Measurements from ENCODE around the gene CALCR. TPM values are rescaled to one million over a fixed set of nuclear protein-coding genes. Genes with fewer than 3 reads are reported as not detected.
"Not testable (repeated sequence)": the region's sequence is repeated elsewhere in the genome, so short reads cannot be mapped to it uniquely, and the experiment has no call there.

CALCR gene
- total and polyA plus RNA-seq, 7 experiments from 2014 or later: not detected

- DNase-seq (no peak), ATAC-seq (no peak)
- Mint-ChIP-seq H3K9me3 (peaks cover 0 to 8% (median 0%) of the 10 kb centered on the region in 11 donors), H3K27me3 (no peaks in the 10 kb centered on the region), H3K4me3 (no peak overlapping the region), H3K4me1 (no peaks in the 10 kb centered on the region), H3K27ac (no peak overlapping the region), H3K36me3 (no peaks in the 10 kb centered on the region)
- intact Hi-C loops (cut with micrococcal nuclease): no loop called here
- H3K27ac ChIP-seq (ENCODE audit: low read depth, low read length): no peak overlapping the region
- CTCF ChIA-PET: no interaction called here
- H3K27me3 ChIP-seq (ENCODE audit: control insufficient read depth in 2 of 2, insufficient read depth in 2 of 2, low read length in 2 of 2): no peaks in the 10 kb centered on the region
- H3K9me3 ChIP-seq (ENCODE audit: control insufficient read depth in 2 of 3, low read length in 3 of 3): no peaks in the 10 kb centered on the region
- POLR2A ChIA-PET: no interaction called here
- H3K4me1 ChIP-seq (ENCODE audit: control insufficient read depth in 2 of 2, insufficient read depth in 2 of 2, low read length in 2 of 2): no peaks in the 10 kb centered on the region
- no peaks in the 10 kb centered on the region for H3K36me3 ChIP-seq (ENCODE audit: control insufficient read depth in 2 of 3, insufficient read depth in 3 of 3, low read length in 3 of 3)
- H3K4me3 ChIP-seq (ENCODE audit: low read length): no peak overlapping the region
Observed at GRCh38 chr7:93503088-93503487, 71.4 kb downstream of the CALCR start.

GRCh38 chr7:93491860-93492259 lies 82.7 kb downstream of the CALCR start:
- H3K27me3 ChIP-seq (ENCODE audit: control insufficient read depth in 2 of 2, insufficient read depth in 2 of 2, low read length in 2 of 2); H3K27ac ChIP-seq (ENCODE audit: low read depth, low read length); intact Hi-C loops (cut with micrococcal nuclease); H3K4me1 Mint-ChIP-seq; H3K36me3 ChIP-seq (ENCODE audit: control insufficient read depth in 2 of 3, insufficient read depth in 3 of 3, low read length in 3 of 3); H3K4me1 ChIP-seq (ENCODE audit: control insufficient read depth in 2 of 2, insufficient read depth in 2 of 2, low read length in 2 of 2); H3K36me3 Mint-ChIP-seq; H3K27me3 Mint-ChIP-seq; ATAC-seq; H3K4me3 Mint-ChIP-seq; H3K9me3 ChIP-seq (ENCODE audit: control insufficient read depth in 2 of 3, low read length in 3 of 3); CTCF ChIA-PET; H3K4me3 ChIP-seq (ENCODE audit: low read length); POLR2A ChIA-PET; H3K27ac Mint-ChIP-seq; DNase-seq: not testable (repeated sequence)
- peaks cover 0 to 27% (median 7%) of the 10 kb centered on the region in 11 donors for H3K9me3 Mint-ChIP-seq

DNA sequence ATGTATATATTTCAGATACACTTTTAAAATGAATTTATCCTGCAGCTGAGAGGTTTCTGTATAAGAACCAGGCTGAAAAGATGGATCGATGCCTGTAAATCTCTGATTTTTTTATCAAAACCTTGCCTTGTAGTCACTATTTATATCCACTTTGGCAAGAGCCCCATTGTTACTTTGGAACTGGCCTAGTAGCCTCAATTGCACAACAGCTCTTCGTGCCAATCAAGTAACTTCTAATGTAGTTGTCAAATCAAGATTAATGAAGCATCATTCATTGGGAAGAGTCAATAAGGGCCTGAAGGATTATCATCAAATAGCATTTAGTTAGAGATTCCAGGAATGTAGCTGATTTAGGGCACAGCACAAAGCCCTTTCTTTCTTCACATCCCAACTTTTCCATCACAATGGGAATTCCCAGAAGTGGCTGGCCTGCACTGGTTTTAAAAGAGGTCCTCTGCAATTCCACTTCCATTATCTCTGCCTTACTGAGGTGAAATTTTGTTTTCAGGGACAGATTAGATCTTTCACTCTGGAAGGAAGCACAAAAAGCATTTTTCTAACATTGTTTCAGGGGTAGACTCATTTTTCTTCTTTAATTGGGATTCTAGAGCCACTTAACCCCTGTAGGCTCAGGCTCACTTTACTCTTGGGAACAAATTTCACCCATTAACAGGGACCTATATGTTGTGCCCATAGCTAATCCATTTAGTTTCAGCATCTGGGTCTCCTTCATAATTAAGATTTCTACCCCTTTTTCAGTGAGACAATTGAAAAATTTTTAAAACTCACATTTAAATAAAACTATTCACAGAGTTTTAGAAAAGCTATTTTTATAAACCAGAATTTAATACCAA lies 97.8 kb downstream of the CALCR start:
- Mint-ChIP-seq H3K4me3 (no peak overlapping the region), H3K27me3 (peaks cover 0 to 9% (median 0%) of the 10 kb centered on the region in 5 donors), H3K27ac (no peak overlapping the region), H3K4me1 (no peaks in the 10 kb centered on the region), H3K36me3 (no peaks in the 10 kb centered on the region), H3K9me3 (no peaks in the 10 kb centered on the region)
- ATAC-seq: no peak
- intact Hi-C loops (cut with micrococcal nuclease): no loop called here
- Histone ChIP-seq H3K36me3 (ENCODE audit: control insufficient read depth in 2 of 3, insufficient read depth in 3 of 3, low read length in 3 of 3) (no peaks in the 10 kb centered on the region), H3K9me3 (ENCODE audit: control insufficient read depth in 2 of 3, low read length in 3 of 3) (no peaks in the 10 kb centered on the region), H3K27me3 (ENCODE audit: control insufficient read depth in 2 of 2, insufficient read depth in 2 of 2, low read length in 2 of 2) (no peaks in the 10 kb centered on the region), H3K4me3 (ENCODE audit: low read length) (no peak overlapping the region), H3K4me1 (ENCODE audit: control insufficient read depth in 2 of 2, insufficient read depth in 2 of 2, low read length in 2 of 2) (no peaks in the 10 kb centered on the region), H3K27ac (ENCODE audit: low read depth, low read length) (no peak overlapping the region)
- POLR2A ChIA-PET: no interaction called here
- DNase-seq: no peak
- CTCF ChIA-PET: interaction anchor here (0.5 kb wide), 1 partner anchor 1944 kb away, joined by 6 read pairs; no protein-coding TSS in a partner anchor

DNA sequence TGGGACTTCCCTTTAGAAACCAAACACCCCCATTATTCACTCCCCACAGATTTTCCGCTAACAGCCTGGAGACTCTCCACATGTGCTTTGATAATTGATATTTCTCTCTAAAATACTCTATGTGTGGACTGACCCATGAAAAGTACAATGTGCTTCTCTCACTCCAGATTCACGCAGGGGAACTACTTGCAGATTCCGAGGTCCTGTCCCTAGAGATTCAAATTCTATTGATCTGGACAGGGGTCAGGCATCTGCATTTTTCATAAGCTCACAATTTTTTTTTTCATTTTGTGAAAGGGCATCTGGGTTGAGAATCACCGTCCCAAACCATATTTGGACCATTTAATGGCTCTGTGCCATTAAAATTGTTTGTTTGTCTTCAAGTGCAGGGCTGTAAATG lies 98.7 kb downstream of the CALCR start:
- intact Hi-C loops (cut with micrococcal nuclease): no loop called here

GRCh38 chr7:93471456-93471855 lies 103.1 kb downstream of the CALCR start:
- POLR2A ChIA-PET: no interaction called here
- intact Hi-C loops (cut with micrococcal nuclease): no loop called here
- H3K27me3 Mint-ChIP-seq: peaks cover 0 to 7% (median 5%) of the 10 kb centered on the region in 5 donors

More for the DNA sequence above, 98.7 kb downstream of the CALCR start:
- CTCF ChIA-PET: interaction anchor here (0.5 kb wide), 1 partner anchor 1945 kb away, joined by 6 read pairs; no protein-coding TSS in a partner anchor
- ATAC-seq (no peak), DNase-seq (no peak)
- Histone ChIP-seq H3K27me3 (ENCODE audit: control insufficient read depth in 2 of 2, insufficient read depth in 2 of 2, low read length in 2 of 2) (no peaks in the 10 kb centered on the region), H3K9me3 (ENCODE audit: control insufficient read depth in 2 of 3, low read length in 3 of 3) (no peaks in the 10 kb centered on the region), H3K27ac (ENCODE audit: low read depth, low read length) (no peak overlapping the region), H3K4me3 (ENCODE audit: low read length) (no peak overlapping the region), H3K36me3 (ENCODE audit: control insufficient read depth in 2 of 3, insufficient read depth in 3 of 3, low read length in 3 of 3) (no peaks in the 10 kb centered on the region), H3K4me1 (ENCODE audit: control insufficient read depth in 2 of 2, insufficient read depth in 2 of 2, low read length in 2 of 2) (no peaks in the 10 kb centered on the region)
- Mint-ChIP-seq H3K36me3 (no peaks in the 10 kb centered on the region), H3K4me3 (no peak overlapping the region), H3K27ac (no peak overlapping the region), H3K9me3 (no peaks in the 10 kb centered on the region), H3K27me3 (peaks cover 0 to 9% (median 0%) of the 10 kb centered on the region in 5 donors), H3K4me1 (no peaks in the 10 kb centered on the region)
- POLR2A ChIA-PET: no interaction called here

DNA sequence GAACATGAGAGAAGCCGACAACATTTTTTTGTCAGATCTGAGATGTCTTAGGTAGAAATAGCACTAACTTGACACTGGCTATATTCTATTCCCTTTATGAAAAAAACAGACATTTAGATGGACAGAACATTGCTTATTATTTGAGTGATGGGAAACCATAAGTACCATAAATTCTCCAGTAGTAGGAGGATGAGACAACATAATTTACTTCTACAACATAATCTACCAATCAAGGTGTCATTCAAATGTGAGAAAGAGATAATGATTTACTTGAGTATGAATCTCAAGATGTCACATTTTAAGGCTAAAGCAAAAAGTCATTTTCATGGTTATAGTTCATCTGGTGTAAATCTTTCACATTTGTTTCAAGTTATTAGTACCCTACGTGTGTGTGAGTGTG lies 110.8 kb downstream of the CALCR start:
- Histone ChIP-seq H3K4me1 (ENCODE audit: control insufficient read depth in 2 of 2, insufficient read depth in 2 of 2, low read length in 2 of 2) (no peaks in the 10 kb centered on the region), H3K36me3 (ENCODE audit: control insufficient read depth in 2 of 3, insufficient read depth in 3 of 3, low read length in 3 of 3) (no peaks in the 10 kb centered on the region), H3K27ac (ENCODE audit: low read depth, low read length) (no peak overlapping the region), H3K9me3 (ENCODE audit: control insufficient read depth in 2 of 3, low read length in 3 of 3) (no peaks in the 10 kb centered on the region), H3K4me3 (ENCODE audit: low read length) (no peak overlapping the region), H3K27me3 (ENCODE audit: control insufficient read depth in 2 of 2, insufficient read depth in 2 of 2, low read length in 2 of 2) (no peaks in the 10 kb centered on the region)
- intact Hi-C loops (cut with micrococcal nuclease): no loop called here
- Mint-ChIP-seq H3K27me3 (peaks cover 0 to 7% (median 5%) of the 10 kb centered on the region in 5 donors), H3K27ac (no peak overlapping the region), H3K4me1 (no peaks in the 10 kb centered on the region), H3K4me3 (no peak overlapping the region), H3K9me3 (no peaks in the 10 kb centered on the region), H3K36me3 (no peaks in the 10 kb centered on the region)
- ChIA-PET POLR2A (no interaction called here), CTCF (no interaction called here)
- DNase-seq: no peak
- no peak for ATAC-seq

More at GRCh38 chr7:93471456-93471855, 103.1 kb downstream of the CALCR start:
- no peak for ATAC-seq
- H3K27me3 ChIP-seq (ENCODE audit: control insufficient read depth in 2 of 2, insufficient read depth in 2 of 2, low read length in 2 of 2): no peaks in the 10 kb centered on the region
- no peaks in the 10 kb centered on the region for H3K4me1 ChIP-seq (ENCODE audit: control insufficient read depth in 2 of 2, insufficient read depth in 2 of 2, low read length in 2 of 2)
- Mint-ChIP-seq H3K36me3 (no peaks in the 10 kb centered on the region), H3K4me3 (no peak overlapping the region), H3K4me1 (no peaks in the 10 kb centered on the region), H3K9me3 (no peaks in the 10 kb centered on the region), H3K27ac (no peak overlapping the region)
- no peaks in the 10 kb centered on the region for H3K9me3 ChIP-seq (ENCODE audit: control insufficient read depth in 2 of 3, low read length in 3 of 3)
- CTCF ChIA-PET: no interaction called here
- no peak overlapping the region for H3K27ac ChIP-seq (ENCODE audit: low read depth, low read length)
- H3K36me3 ChIP-seq (ENCODE audit: control insufficient read depth in 2 of 3, insufficient read depth in 3 of 3, low read length in 3 of 3): no peaks in the 10 kb centered on the region
- no peak for DNase-seq
- no peak overlapping the region for H3K4me3 ChIP-seq (ENCODE audit: low read length)

GRCh38 chr7:93461350-93461749 lies 113.2 kb downstream of the CALCR start:
- Histone ChIP-seq H3K36me3 (ENCODE audit: control insufficient read depth in 2 of 3, insufficient read depth in 3 of 3, low read length in 3 of 3) (no peaks in the 10 kb centered on the region), H3K9me3 (ENCODE audit: control insufficient read depth in 2 of 3, low read length in 3 of 3) (no peaks in the 10 kb centered on the region), H3K27ac (ENCODE audit: low read depth, low read length) (no peak overlapping the region), H3K4me1 (ENCODE audit: control insufficient read depth in 2 of 2, insufficient read depth in 2 of 2, low read length in 2 of 2) (no peaks in the 10 kb centered on the region), H3K4me3 (ENCODE audit: low read length) (no peak overlapping the region), H3K27me3 (ENCODE audit: control insufficient read depth in 2 of 2, insufficient read depth in 2 of 2, low read length in 2 of 2) (no peaks in the 10 kb centered on the region)
- POLR2A ChIA-PET: no interaction called here
- CTCF ChIA-PET: no interaction called here
- Mint-ChIP-seq H3K27me3 (peaks cover 0 to 13% (median 5%) of the 10 kb centered on the region in 5 donors), H3K9me3 (no peaks in the 10 kb centered on the region), H3K27ac (no peak overlapping the region), H3K4me1 (no peaks in the 10 kb centered on the region), H3K36me3 (no peaks in the 10 kb centered on the region), H3K4me3 (no peak overlapping the region)
- intact Hi-C loops (cut with micrococcal nuclease): no loop called here
- no peak for DNase-seq
- ATAC-seq: no peak

Data from naive thymus-derived CD4-positive, alpha-beta T cell (primary cell).